Measurements from ENCODE around the gene NRG3. TPM values are rescaled to one million over a fixed set of nuclear protein-coding genes. Genes with fewer than 3 reads are reported as not detected.

Gene NRG3
- total and polyA plus RNA-seq, 2 of the 4 experiments (the other 2 are of a cell fraction): not detected

GRCh38 chr10:82462910-82463551, 588.0 kb downstream of the NRG3 start:
- dilution Hi-C loops (cut with HindIII; ENCODE audit: low sequenced_read_pairs, unreplicated experiment) (no loop called here), intact Hi-C loops (cut with micrococcal nuclease) (no loop called here), in situ Hi-C loops (cut with MboI; ENCODE audit: low sequenced_read_pairs) (no loop called here)
- Histone ChIP-seq H3K4ac (ENCODE audit: low read depth, low read length) (no peak overlapping the region), H3K27ac (ENCODE audit: insufficient read depth, low read length) (no peak overlapping the region), H3K23ac (ENCODE audit: low read depth, low read length) (no peak overlapping the region), H3K4me1 (ENCODE audit: control insufficient read depth, insufficient read depth, low read length) (no peaks in the 10 kb centered on the region), H2AK5ac (ENCODE audit: low read depth, low read length) (no peak overlapping the region), H3K4me3 (ENCODE audit: insufficient read depth, low read depth, low read length) (no peak overlapping the region), H3K4me2 (ENCODE audit: low read depth, low read length) (no peak overlapping the region), H4K91ac (ENCODE audit: insufficient read depth, low read depth, low read length) (no peak overlapping the region), H2AK9ac (replicated peaks; ENCODE audit: low read depth, low read length, poor library complexity) (no peak overlapping the region), H4K20me1 (ENCODE audit: insufficient read depth, low read length) (no peaks in the 10 kb centered on the region), H2BK20ac (ENCODE audit: low read depth, low read length) (no peak overlapping the region), H2AFZ (replicated peaks; ENCODE audit: low read length, poor library complexity) (no peak overlapping the region), H3K14ac (replicated peaks; ENCODE audit: low read depth, low read length) (no peak overlapping the region), H2BK120ac (ENCODE audit: low read depth, low read length) (no peak overlapping the region), H4K5ac (ENCODE audit: low read depth, low read length) (no peak overlapping the region), H3K9me1 (ENCODE audit: insufficient read depth, low read length) (no peaks in the 10 kb centered on the region), H3K18ac (ENCODE audit: low read depth, low read length) (no peak overlapping the region), H3K36me3 (ENCODE audit: control insufficient read depth, insufficient read depth, low read length) (no peaks in the 10 kb centered on the region), H3K79me1 (ENCODE audit: low read depth in 1 of 2, low read length in 2 of 2) (no peaks in the 10 kb centered on the region), H4K8ac (ENCODE audit: low read depth in 2 of 2, low read length in 2 of 2) (no peak overlapping the region), H3K9me3 (ENCODE audit: control insufficient read depth, insufficient read depth, low read length) (peaks cover 31% of the 10 kb centered on the region), H3K27me3 (ENCODE audit: control insufficient read depth, insufficient read depth, low read length) (no peaks in the 10 kb centered on the region), H3K9ac (ENCODE audit: low read depth, low read length) (no peak overlapping the region), H3K56ac (ENCODE audit: extremely low read depth, insufficient read depth, low read length) (no peak overlapping the region), H2BK5ac (ENCODE audit: low read depth, low read length, poor library complexity, severe bottlenecking) (no peak overlapping the region), H2BK15ac (ENCODE audit: low read depth, low read length) (no peak overlapping the region)
- WGBS, 2 experiments (ENCODE audit: extremely low coverage in 2 of 2, insufficient read length in 1 of 2): no CpG with 5 or more reads among the region's 4 CpGs
- DNase-seq (no peak), ATAC-seq (ENCODE audit: low read depth) (no peak)
- ChIA-PET CTCF (no interaction called here), POLR2A (ENCODE audit: unreplicated experiment) (no interaction called here)
- BruUV-seq (replicated peaks): no TSS peak
- TF ChIP-seq NFE2L2 (IDR thresholded peaks at IDR 0.05; ENCODE audit: low read depth, low read length): no peak
- TF ChIP-seq CEBPB (IDR thresholded peaks at IDR 0.05; ENCODE audit: low read depth, low read length): no peak
- no peak for TF ChIP-seq ELK1 (IDR thresholded peaks at IDR 0.05; ENCODE audit: borderline replicate concordance, low read depth, low read length)
- TF ChIP-seq MAZ (IDR thresholded peaks at IDR 0.05; ENCODE audit: borderline replicate concordance, low read depth, low read length): no peak
- no peak for TF ChIP-seq RCOR1 (IDR thresholded peaks at IDR 0.05; ENCODE audit: insufficient replicate concordance, low read length)
- no peak for TF ChIP-seq SMC3 (IDR thresholded peaks at IDR 0.05; ENCODE audit: low read depth, low read length)
- TF ChIP-seq USF2 (IDR thresholded peaks at IDR 0.05; ENCODE audit: low read depth, low read length): no peak
- no peak for TF ChIP-seq FOS (IDR thresholded peaks at IDR 0.05; ENCODE audit: low read depth, low read length)
- no peak for TF ChIP-seq RFX5 (IDR thresholded peaks at IDR 0.05; ENCODE audit: low read depth, low read length)
- TF ChIP-seq CHD1 (IDR thresholded peaks at IDR 0.05; ENCODE audit: low read depth, low read length): no peak
- no peak for TF ChIP-seq MXI1 (IDR thresholded peaks at IDR 0.05; ENCODE audit: borderline replicate concordance, low read depth, low read length)

Measured in IMR-90 (cell line).